SKM-1 treated with dmso at 0.1 percent for 144 hours (cell line): ENCODE measurements around the gene C17orf50.
"Not testable (repeated sequence)": the region's sequence is repeated elsewhere in the genome, so short reads cannot be mapped to it uniquely, and the experiment has no call there.

ENCODE experiments used
- DNase-seq: peaks from one replicate; lab custom pipeline; 2025; ENCODE audit not compliant: unreplicated experiment; lab: John Stamatoyannopoulos, UW

The C17orf50 gene

GRCh38 chr17:35751541-35751940, 9.1 kb upstream of the C17orf50 start:
- DNase-seq: not testable (repeated sequence)

GRCh38 chr17:35752471-35752870, 8.2 kb upstream of the C17orf50 start:
- DNase-seq: no peak

- DNase-seq: no peak
These were observed 7.5 kb upstream of the C17orf50 start, which contains the start of gene GAS2L2 for GRCh38 chr17:35752945-35753764. Gene GAS2L2, minus strand, starts transcription at chr17:35753239. Its CDS starts 389 bp downstream, at chr17:35752850.

GRCh38 chr17:35757243-35757642, 3.4 kb upstream of the C17orf50 start:
- no peak for DNase-seq

GRCh38 chr17:35761601-35762000, 914 bp downstream of the C17orf50 start:
- no peak for DNase-seq

- no peak for DNase-seq
These were observed 3.1 kb downstream of the C17orf50 start for GRCh38 chr17:35763767-35764122.

- DNase-seq: peak; percentile 75
These were observed 3.7 kb downstream of the C17orf50 start for GRCh38 chr17:35764123-35764991.

GRCh38 chr17:35765086-35765710, 4.5 kb downstream of the C17orf50 start:
- DNase-seq: no peak

- no peak for DNase-seq
These were observed 5.2 kb downstream of the C17orf50 start for GRCh38 chr17:35765756-35766488.

GRCh38 chr17:35766489-35766877, 5.8 kb downstream of the C17orf50 start:
- DNase-seq: no peak

- DNase-seq: no peak
These were observed 6.3 kb downstream of the C17orf50 start for GRCh38 chr17:35766903-35767510.

GRCh38 chr17:35768797-35769196, 8.1 kb downstream of the C17orf50 start:
- DNase-seq: no peak

- no peak for DNase-seq
These were observed 9.3 kb downstream of the C17orf50 start for GRCh38 chr17:35769895-35770486.

GRCh38 chr17:35773129-35773528, 12.4 kb downstream of the C17orf50 start:
- no peak for DNase-seq

- no peak for DNase-seq
These were observed 13.2 kb downstream of the C17orf50 start for GRCh38 chr17:35773679-35774425.

GRCh38 chr17:35774499-35774898, 13.8 kb downstream of the C17orf50 start:
- no peak for DNase-seq

GRCh38 chr17:35775039-35775438, 14.4 kb downstream of the C17orf50 start:
- DNase-seq: no peak

GRCh38 chr17:35775583-35775982, 14.9 kb downstream of the C17orf50 start:
- DNase-seq: no peak

- no peak for DNase-seq
These were observed 18.0 kb downstream of the C17orf50 start for GRCh38 chr17:35778641-35779196.
